ENCODE measurements around the gene PSMD9. TPM values are rescaled to one million over a fixed set of nuclear protein-coding genes. Genes with fewer than 3 reads are reported as not detected.

PSMD9 gene
- total and polyA plus RNA-seq, 4 donors, result 39.0 to 57.6 (median 51.2) TPM

GRCh38 chr12:121857322-121858246 lies 31.0 kb upstream of the PSMD9 start (continued):
- peak; percentile 81 for TF ChIP-seq REST (IDR thresholded peaks at IDR 0.05)
- TF ChIP-seq HNF4A (conservative IDR thresholded peaks at IDR 0.05), result peak; percentile 58 to 85
- no peak for TF ChIP-seq FOXA2 (IDR thresholded peaks at IDR 0.05)
- peak; percentile 79 for TF ChIP-seq SP1 (IDR thresholded peaks at IDR 0.05)
- peak in 1 of 2 donors; percentile 17 for TF ChIP-seq GABPA (IDR thresholded peaks at IDR 0.05 in 1 of 2, conservative IDR thresholded peaks at IDR 0.05 in 1 of 2)
- TF ChIP-seq MAX (IDR thresholded peaks at IDR 0.05), result peak; percentile 28
- peak; percentile 15 for TF ChIP-seq YY1 (IDR thresholded peaks at IDR 0.05)
- peak; percentile 7 for TF ChIP-seq ATF3 (IDR thresholded peaks at IDR 0.05)

GRCh38 chr12:121858318-121858661 lies 30.3 kb upstream of the PSMD9 start:
- no peak for TF ChIP-seq SP1 (IDR thresholded peaks at IDR 0.05)
- no peak for TF ChIP-seq REST (IDR thresholded peaks at IDR 0.05)
- TF ChIP-seq RXRA (IDR thresholded peaks at IDR 0.05), result no peak
- TF ChIP-seq EGR1 (IDR thresholded peaks at IDR 0.05; ENCODE audit: low read depth in 2 of 2), result no peak
- no peak for TF ChIP-seq GABPA (IDR thresholded peaks at IDR 0.05 in 1 of 2, conservative IDR thresholded peaks at IDR 0.05 in 1 of 2)
- TF ChIP-seq ATF3 (IDR thresholded peaks at IDR 0.05), result no peak
- no peak for TF ChIP-seq TAF1 (conservative IDR thresholded peaks at IDR 0.05)
- no peak for TF ChIP-seq RAD21 (IDR thresholded peaks at IDR 0.05)
- TF ChIP-seq MAX (IDR thresholded peaks at IDR 0.05), result no peak
- no peak for TF ChIP-seq JUND (IDR thresholded peaks at IDR 0.05)
- TF ChIP-seq FOXA1 (IDR thresholded peaks at IDR 0.05), result no peak
- TF ChIP-seq ZBTB33 (IDR thresholded peaks at IDR 0.05), result no peak
- 37% methylated on average over 10 of the region's 10 CpGs for WGBS
- DNase-seq (ENCODE audit: low spot score), result no peak
- Histone ChIP-seq H3K27ac (ENCODE audit: low read depth in 1 of 2, low read length in 2 of 2) (peak overlapping the region; percentile 93 to 97), H3K36me3 (ENCODE audit: control insufficient read depth in 4 of 4, insufficient read depth in 3 of 4, low read depth in 1 of 4, low read length in 3 of 4) (peaks cover 6 to 14% (median 10%) of the 10 kb centered on the region in 4 donors), H3K9ac (ENCODE audit: low read depth in 1 of 2, low read length in 2 of 2) (peak overlapping the region; percentile 74 to 97), H3K4me1 (ENCODE audit: control insufficient read depth in 4 of 4, insufficient read depth in 4 of 4, low read length in 3 of 4) (peaks cover 10 to 56% (median 30%) of the 10 kb centered on the region in 4 donors), H3K27me3 (ENCODE audit: control insufficient read depth in 4 of 4, insufficient read depth in 4 of 4, low read length in 3 of 4) (no peaks in the 10 kb centered on the region), H3K9me3 (ENCODE audit: control insufficient read depth in 4 of 4, low read length in 3 of 4) (no peaks in the 10 kb centered on the region), H3K4me3 (ENCODE audit: low read depth in 1 of 3, low read length in 3 of 3) (peak overlapping the region; percentile 61 to 66 (median 66))
